HUES64 (cell line): ENCODE measurements around the gene ARHGEF39. TPM values are rescaled to one million over a fixed set of nuclear protein-coding genes. Genes with fewer than 3 reads are reported as not detected.

ENCODE experiments used
- H3K27ac ChIP-seq: 2 replicates; pipeline ENCODE4 v1.7.0; 2013; ENCODE audit warnings: low read depth, low read length, inconsistent platforms
- H3K27me3 ChIP-seq: 2 replicates; pipeline ENCODE4 v1.6.1; 2013; ENCODE audit warnings: mild to moderate bottlenecking, low read length; ENCODE audit not compliant: insufficient read depth
- H3K36me3 ChIP-seq: 2 replicates; pipeline ENCODE4 v1.6.1; 2013; ENCODE audit warnings: mild to moderate bottlenecking, low read length; ENCODE audit not compliant: insufficient read depth
- H3K4me1 ChIP-seq: 2 replicates; pipeline ENCODE4 v1.6.1; 2013; ENCODE audit warnings: mild to moderate bottlenecking, low read length, moderate library complexity; ENCODE audit not compliant: insufficient read depth
- H3K4me3 ChIP-seq: 2 replicates; pipeline ENCODE4 v1.5.1; 2013; ENCODE audit warnings: mild to moderate bottlenecking, low read length, moderate library complexity
- H3K9ac ChIP-seq: 2 replicates; pipeline ENCODE4 v1.6.1; 2013; ENCODE audit warnings: mild to moderate bottlenecking, low read depth, low read length
- H3K9me3 ChIP-seq: 2 replicates; pipeline ENCODE4 v1.6.1; 2013; ENCODE audit warnings: low read depth, low read length; ENCODE audit not compliant: insufficient read depth
- WGBS: fragments of 150-250, 120-280 bp; methylation state at CpG from one replicate; pipeline ENCODE4 v1.1.7; 2013; ENCODE audit warnings: missing lambda C conversion rate; 5-methylcytosine and 5-hydroxymethylcytosine counted together
- polyA plus RNA-seq, 2 experiments: library from polyadenylated mRNA; stranded (reverse); fragments of 50-300 nt; gene quantifications; one replicate each; pipeline ENCODE4 v1.2.3, GENCODE V29; 2013

The ARHGEF39 gene, protein sequence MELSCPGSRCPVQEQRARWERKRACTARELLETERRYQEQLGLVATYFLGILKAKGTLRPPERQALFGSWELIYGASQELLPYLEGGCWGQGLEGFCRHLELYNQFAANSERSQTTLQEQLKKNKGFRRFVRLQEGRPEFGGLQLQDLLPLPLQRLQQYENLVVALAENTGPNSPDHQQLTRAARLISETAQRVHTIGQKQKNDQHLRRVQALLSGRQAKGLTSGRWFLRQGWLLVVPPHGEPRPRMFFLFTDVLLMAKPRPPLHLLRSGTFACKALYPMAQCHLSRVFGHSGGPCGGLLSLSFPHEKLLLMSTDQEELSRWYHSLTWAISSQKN
- 15.7 TPM for polyA plus RNA-seq (2013, experiment 1 of 2)
- polyA plus RNA-seq (2013, experiment 2 of 2): 17.3 TPM

DNA sequence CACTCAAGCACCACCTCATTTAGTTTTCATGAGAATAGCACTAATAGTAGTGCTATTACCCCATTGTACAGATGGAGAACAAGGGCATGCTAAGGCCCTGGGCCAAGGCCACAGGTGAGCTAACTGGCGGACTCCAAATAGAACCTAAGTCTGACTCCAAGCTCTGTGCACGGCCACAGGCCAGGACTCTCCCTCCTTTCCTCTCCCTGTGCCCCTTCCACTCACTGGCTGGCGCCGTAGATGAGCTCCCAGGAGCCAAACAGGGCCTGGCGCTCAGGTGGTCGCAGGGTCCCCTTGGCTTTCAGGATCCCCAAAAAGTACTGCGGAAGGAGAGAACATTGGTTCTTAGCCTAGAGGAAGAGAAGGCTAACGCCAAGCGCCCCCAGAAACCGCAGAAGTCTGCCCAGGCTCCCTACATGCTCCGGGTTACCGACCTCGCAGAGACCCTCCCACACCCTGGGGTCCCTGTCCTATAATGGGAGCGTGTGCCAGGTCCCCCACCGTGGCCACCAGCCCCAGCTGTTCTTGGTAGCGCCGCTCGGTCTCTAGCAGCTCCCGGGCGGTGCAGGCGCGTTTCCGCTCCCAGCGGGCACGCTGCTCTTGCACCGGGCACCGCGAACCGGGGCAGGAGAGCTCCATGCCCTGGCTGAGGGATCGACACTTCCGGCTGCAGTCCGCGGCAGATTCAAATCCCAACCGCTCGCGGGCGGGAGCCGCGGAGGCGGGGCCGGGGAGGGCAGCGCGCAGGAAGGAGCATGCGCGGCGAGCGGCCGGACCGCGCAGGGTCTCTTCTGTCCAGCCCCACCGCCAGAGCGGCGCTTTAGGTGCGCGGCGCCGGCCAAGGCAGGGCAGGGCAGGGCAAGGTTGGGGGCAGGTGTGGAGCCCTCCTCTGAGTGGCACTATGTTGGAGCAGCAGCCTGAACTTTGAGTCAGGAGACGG lies at the start of gene ARHGEF39:
ARHGEF39 (minus strand) TSS at position 665 of the 940 bp plus-strand sequence; CDS start at position 639, 26 bp downstream.
- Histone ChIP-seq H3K4me3 (peak within 1 kb of the TSS; percentile 87), H3K4me1 (0 out of 2 replicates have a peak, but pooled peaks cover 3% of the 10 kb centered on the region), H3K27ac (peak within 1 kb of the TSS; percentile 64), H3K9ac (peak within 1 kb of the TSS; percentile 89), H3K9me3 (no peaks in the 10 kb centered on the region), H3K36me3 (peaks cover 37% of the 10 kb centered on the region), H3K27me3 (no peaks in the 10 kb centered on the region)
- WGBS: 7% methylated on average over 58 of the region's 58 CpGs

DNA sequence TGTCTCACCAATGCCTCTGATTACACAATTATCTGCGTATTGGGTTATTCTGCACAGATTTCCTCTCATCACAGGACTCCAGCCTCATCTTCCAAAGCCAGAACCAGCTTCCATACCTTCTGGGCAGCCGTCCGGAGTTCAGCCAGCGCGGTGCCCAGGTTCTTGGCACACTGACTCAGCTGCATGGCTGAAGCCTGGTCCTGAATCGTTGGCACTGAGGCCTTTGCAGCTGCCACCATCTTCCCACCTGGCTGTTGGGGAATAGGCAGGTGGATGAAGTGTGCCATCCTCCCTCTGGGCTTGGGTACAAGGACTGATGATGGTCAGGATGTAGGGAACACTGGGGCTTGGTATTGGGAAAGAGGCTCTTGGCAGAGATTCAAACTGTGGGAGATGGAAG lies 49.1 kb upstream of the ARHGEF39 start:
- Histone ChIP-seq H3K36me3 (peaks cover 92% of the 10 kb centered on the region), H3K27ac (no peak overlapping the region), H3K4me1 (no peaks in the 10 kb centered on the region), H3K27me3 (no peaks in the 10 kb centered on the region), H3K4me3 (no peak overlapping the region), H3K9ac (no peak overlapping the region), H3K9me3 (no peaks in the 10 kb centered on the region)
- 94% methylated on average over 6 of the region's 6 CpGs for WGBS

DNA sequence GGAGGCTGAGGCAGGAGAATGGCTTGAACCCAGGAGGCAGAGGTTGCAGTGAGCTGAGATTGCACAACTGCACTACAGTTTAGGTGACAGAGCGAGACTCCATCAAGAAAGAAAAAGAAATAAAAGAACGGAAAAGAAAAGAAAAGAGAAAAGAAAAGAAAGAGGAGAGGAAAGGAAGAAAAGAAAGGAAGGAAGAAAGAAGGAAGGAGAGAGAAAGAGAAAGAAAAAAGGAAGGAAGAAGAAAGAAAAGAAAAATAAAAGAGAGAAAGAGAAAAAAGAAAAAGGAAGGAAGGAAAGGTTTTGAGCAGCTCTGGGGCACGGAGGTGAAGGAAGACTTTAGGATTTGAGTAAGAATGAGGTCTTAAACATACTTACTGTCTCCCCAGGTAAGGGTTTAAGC lies 48.6 kb upstream of the ARHGEF39 start:
- H3K9me3 ChIP-seq: no peaks in the 10 kb centered on the region
- H3K4me1 ChIP-seq: no peaks in the 10 kb centered on the region
- peaks cover 92% of the 10 kb centered on the region for H3K36me3 ChIP-seq
- no peak overlapping the region for H3K27ac ChIP-seq
- H3K9ac ChIP-seq: no peak overlapping the region
- 93% methylated on average over 3 of the region's 3 CpGs for WGBS
- H3K27me3 ChIP-seq: no peaks in the 10 kb centered on the region
- no peak overlapping the region for H3K4me3 ChIP-seq

DNA sequence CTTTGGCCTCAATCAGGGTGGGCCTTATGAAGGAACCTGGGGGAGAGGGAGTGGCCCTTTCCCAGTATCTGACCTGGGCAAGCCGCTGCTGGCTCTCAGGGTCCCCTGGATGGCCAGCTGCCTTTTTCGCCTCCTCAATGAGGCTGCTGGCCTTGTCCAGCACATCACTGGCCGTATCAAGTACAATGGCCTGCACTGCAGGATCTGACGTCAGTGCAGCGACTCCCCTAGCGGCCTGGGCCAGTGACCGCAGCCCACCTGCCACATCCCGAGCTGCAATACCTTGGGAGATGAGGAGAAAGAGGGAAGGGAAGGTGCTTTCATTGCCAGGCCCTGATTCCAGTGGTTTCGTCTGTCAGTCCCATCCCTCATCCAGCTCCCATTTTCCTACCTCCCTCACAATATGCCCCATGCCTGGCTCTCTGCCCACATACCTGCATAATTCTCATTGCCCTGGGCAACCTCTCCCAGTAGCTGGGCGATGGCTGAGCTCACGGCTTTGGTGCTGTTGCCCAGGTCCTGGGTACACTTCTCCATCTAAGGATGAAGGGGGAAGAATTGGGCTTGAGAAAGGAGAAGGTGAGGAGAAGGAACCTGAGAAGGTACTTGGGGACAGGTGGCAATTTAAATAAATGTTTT lies 47.9 kb upstream of the ARHGEF39 start:
- Histone ChIP-seq H3K9me3 (no peaks in the 10 kb centered on the region), H3K4me3 (no peak overlapping the region), H3K27ac (no peak overlapping the region), H3K36me3 (peaks cover 92% of the 10 kb centered on the region), H3K9ac (no peak overlapping the region), H3K4me1 (no peaks in the 10 kb centered on the region), H3K27me3 (no peaks in the 10 kb centered on the region)
- WGBS: 93% methylated on average over 11 of the region's 11 CpGs

DNA sequence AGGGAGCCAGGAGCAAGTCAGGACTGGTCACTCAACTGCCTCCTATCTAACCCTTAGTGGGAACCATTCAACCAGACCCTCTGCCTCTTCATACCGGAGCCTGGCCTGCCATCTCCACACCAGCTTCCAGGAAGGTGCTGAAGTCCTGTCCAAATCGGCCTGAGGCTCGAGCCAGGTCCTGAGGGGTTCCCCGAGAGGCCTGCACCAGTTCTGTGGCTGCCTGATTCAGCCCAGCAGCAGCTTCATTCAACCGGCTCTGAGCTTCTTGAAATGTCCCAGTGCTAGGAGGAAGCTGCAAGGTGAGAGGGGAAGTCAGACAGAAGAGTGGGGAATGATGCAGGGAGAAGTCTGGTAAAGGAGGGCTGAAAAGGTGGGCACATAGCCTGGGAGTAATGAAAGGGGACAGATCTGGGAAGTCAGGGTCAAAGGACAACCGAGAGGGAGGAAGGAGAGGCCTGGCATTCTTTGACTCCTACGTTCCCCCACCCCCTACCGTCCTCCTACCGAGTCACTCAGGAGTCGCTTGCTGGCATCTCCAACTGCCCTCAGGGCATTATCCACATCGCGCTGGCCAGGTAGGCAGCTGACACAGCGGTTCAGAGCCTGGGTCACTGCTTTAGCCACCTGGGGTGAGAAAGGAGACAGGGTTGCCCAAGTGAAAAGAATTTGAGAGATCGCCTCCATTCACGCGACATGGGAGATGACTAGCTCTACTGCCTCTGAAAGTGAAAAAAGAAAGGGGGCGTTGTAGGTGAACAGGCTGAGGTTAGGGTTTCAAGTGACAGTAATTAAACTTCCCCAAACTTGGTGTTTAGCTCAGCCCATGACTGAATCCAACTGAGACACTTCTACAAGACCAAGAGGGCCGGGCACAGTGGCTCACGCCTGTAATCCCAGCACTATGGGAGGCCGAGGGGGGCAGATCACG lies 46.8 kb upstream of the ARHGEF39 start:
- H3K9me3 ChIP-seq: no peaks in the 10 kb centered on the region
- no peak overlapping the region for H3K9ac ChIP-seq
- WGBS: 88% methylated on average over 21 of the region's 21 CpGs
- no peaks in the 10 kb centered on the region for H3K4me1 ChIP-seq
- peaks cover 92% of the 10 kb centered on the region for H3K36me3 ChIP-seq
- no peak overlapping the region for H3K4me3 ChIP-seq
- no peaks in the 10 kb centered on the region for H3K27me3 ChIP-seq
- H3K27ac ChIP-seq: no peak overlapping the region

DNA sequence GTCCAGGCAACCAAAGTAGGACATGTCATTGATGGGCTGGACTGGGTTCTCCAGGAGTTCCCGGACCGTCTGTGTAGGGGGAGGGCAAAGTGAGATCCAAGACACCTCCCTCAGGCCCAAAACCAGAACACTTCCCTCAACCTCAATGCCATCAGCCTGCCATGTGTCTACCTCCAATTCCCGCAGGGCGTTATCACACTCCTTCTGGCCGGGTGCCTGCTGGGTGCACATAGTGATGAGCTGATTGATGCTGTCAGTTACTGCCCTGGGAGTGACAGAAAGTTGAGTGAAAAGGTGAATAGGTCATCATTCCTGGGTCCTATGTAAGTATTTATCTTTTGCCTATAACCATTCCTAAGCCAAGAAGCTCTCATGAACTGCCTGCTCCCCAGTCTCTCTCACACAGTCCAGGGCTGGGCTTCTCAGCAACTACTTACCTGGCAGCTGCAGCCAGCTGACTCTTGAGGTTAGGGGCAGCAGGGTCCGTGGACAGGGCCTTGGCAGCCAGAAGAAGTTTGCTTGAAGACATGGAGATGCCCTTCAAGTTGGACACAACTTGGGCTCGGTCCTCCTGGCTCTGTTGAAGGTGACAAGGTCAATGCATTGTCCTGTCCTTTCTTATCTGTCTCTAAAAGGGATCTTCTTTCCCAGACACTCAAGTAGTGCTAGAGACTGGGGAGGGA lies 46.0 kb upstream of the ARHGEF39 start:
- Histone ChIP-seq H3K27ac (no peak overlapping the region), H3K9me3 (no peaks in the 10 kb centered on the region), H3K4me3 (no peak overlapping the region), H3K4me1 (no peaks in the 10 kb centered on the region), H3K36me3 (peaks cover 92% of the 10 kb centered on the region), H3K27me3 (no peaks in the 10 kb centered on the region), H3K9ac (no peak overlapping the region)
- 94% methylated on average over 5 of the region's 7 CpGs for WGBS

GRCh38 chr9:35708146-35708545 lies 43.2 kb upstream of the ARHGEF39 start:
- Histone ChIP-seq H3K9ac (no peak overlapping the region), H3K4me1 (no peaks in the 10 kb centered on the region), H3K9me3 (no peaks in the 10 kb centered on the region), H3K27ac (no peak overlapping the region), H3K4me3 (no peak overlapping the region), H3K27me3 (no peaks in the 10 kb centered on the region), H3K36me3 (peaks cover 94% of the 10 kb centered on the region)
- WGBS: 89% methylated on average over 4 of the region's 4 CpGs

DNA sequence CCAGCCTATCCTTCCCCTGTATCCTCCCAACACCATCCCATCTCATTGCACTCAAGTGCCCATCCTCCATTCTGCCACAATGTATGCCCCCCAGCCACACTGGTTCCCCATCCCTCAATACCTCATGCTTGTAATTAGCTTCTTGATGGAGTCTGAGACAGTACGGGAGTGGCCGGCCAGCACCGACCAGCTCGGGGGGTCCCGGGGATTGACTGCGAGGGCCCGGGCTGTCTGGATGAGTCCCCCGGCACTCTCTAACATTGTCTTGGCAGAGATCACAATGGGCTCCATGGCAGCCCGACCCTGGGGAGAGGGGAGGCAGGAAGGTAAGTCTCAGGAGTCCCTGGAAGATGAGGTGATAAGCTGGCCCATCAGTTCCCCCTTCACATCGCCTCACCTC lies 42.0 kb upstream of the ARHGEF39 start:
- no peaks in the 10 kb centered on the region for H3K9me3 ChIP-seq
- WGBS: 94% methylated on average over 10 of the region's 10 CpGs
- H3K4me1 ChIP-seq: no peaks in the 10 kb centered on the region
- peaks cover 93% of the 10 kb centered on the region for H3K36me3 ChIP-seq
- H3K9ac ChIP-seq: no peak overlapping the region
- no peak overlapping the region for H3K4me3 ChIP-seq
- no peak overlapping the region for H3K27ac ChIP-seq
- no peaks in the 10 kb centered on the region for H3K27me3 ChIP-seq

GRCh38 chr9:35705836-35706430 lies 40.9 kb upstream of the ARHGEF39 start:
- Histone ChIP-seq H3K9me3 (no peaks in the 10 kb centered on the region), H3K36me3 (peaks cover 93% of the 10 kb centered on the region), H3K4me3 (no peak overlapping the region), H3K27ac (no peak overlapping the region), H3K27me3 (no peaks in the 10 kb centered on the region), H3K9ac (no peak overlapping the region), H3K4me1 (no peaks in the 10 kb centered on the region)
- WGBS: 95% methylated on average over 7 of the region's 7 CpGs
